Left forelimb (tissue), 1 donor: Measurements from ENCODE around the gene NAGPA.
A peak's percentile ranks its signal among the peaks of the same experiment; 100 is the strongest.
"Not testable (repeated sequence)": the region's sequence is repeated elsewhere in the genome, so short reads cannot be mapped to it uniquely, and the experiment has no call there.

ENCODE experiments used
- DNase-seq: peaks from one replicate; pipeline ENCODE4 v3.0.0-alpha.2; 2018; ENCODE audit warnings: low spot score

Gene NAGPA, protein sequence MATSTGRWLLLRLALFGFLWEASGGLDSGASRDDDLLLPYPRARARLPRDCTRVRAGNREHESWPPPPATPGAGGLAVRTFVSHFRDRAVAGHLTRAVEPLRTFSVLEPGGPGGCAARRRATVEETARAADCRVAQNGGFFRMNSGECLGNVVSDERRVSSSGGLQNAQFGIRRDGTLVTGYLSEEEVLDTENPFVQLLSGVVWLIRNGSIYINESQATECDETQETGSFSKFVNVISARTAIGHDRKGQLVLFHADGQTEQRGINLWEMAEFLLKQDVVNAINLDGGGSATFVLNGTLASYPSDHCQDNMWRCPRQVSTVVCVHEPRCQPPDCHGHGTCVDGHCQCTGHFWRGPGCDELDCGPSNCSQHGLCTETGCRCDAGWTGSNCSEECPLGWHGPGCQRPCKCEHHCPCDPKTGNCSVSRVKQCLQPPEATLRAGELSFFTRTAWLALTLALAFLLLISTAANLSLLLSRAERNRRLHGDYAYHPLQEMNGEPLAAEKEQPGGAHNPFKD

DNA sequence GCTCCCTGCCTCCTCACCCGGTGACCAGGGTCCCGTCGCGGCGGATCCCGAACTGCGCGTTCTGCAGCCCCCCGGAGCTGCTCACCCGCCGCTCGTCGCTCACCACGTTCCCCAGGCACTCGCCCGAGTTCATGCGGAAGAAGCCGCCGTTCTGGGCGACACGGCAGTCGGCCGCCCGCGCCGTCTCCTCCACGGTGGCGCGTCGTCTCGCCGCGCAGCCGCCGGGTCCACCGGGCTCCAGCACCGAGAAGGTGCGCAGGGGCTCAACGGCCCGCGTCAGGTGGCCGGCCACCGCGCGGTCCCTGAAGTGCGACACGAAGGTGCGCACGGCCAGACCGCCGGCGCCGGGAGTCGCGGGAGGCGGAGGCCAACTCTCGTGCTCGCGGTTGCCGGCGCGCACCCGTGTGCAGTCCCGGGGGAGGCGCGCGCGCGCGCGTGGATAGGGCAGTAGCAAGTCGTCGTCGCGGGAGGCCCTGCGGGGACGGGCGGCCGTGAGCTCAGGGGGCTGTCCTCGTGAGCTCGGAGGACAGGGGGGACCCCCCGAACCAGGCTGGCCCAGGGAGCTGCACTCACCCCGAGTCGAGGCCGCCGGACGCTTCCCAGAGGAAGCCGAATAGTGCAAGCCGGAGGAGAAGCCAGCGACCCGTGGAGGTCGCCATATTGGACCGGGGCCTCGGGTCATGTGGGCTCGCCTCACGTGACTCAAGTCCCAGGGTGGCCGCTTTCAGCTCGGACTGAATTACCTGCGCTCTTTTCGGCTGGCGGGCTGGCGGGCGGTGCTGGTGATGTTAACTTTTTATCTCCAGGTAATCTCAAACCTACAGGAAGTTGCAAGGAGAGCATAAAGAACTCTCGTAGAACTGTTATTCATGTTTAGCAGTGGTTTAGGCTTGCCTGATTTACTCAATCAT, at the start of gene NAGPA:
NAGPA (minus strand) TSS at position 680 of the 911 bp plus-strand sequence; CDS start at position 659, 21 bp downstream.
- DNase-seq: peak; percentile 93

DNA sequence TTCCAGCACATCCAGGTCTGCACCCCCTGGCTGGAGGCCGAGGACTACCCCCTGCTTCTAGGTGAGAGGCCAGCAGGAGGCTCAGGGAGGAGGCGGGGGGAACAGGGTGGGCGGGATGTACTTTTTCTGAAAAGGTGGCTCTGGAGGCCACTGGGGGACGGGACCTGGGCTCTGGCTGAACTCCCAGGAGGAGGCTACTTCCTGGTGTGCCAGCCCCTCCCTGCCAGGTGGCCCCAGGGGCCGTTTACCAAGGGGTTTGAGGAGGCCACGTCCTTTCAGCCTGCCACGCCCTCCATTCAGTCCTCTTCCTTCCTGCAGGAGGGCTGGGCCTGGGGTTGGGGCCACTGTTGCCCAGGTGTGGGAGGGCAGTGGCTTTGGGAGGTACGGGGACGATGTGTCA, 47.3 kb upstream of the NAGPA start:
- DNase-seq: not testable (repeated sequence)

DNA sequence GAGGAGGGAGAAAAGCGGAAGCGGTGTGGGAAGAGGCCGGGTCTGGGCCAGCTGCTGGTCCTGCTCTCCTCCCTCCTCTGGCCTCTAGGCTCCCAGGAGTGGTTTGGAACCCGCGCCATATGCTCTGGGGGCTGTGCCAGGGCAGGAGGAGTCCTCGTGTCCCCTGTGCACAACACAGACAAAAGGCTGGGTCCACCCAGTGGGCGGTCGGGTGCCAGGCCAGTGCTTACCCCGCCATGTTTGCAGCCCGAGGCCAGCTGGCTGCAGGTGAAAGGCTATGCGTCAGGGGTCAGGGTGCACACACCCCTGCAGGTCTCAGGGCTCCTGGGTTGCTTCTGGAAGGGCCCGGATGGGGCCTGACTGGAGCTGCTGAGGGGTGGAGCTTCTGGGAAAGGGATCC, 46.7 kb upstream of the NAGPA start:
- not testable (repeated sequence) for DNase-seq

DNA sequence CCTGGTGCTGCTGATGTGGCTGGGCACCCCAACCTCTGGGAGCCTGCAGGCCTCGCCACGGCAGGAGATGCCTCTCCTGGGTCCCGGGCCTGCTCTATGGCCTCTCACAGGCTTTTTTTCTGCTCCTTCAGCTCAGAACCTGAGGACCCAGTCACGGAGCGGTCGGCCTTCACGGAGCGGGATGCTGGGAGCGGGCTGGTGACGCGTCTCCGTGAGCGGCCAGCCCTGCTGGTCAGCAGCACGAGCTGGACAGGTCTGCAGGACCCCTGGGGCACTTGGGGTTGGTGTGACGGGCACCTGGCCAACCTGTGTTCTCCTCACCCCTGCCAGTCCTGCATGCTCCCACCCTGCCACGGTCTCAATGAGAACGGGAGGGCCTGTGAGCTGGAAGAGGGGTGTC, 44.9 kb upstream of the NAGPA start:
- DNase-seq: no peak

DNA sequence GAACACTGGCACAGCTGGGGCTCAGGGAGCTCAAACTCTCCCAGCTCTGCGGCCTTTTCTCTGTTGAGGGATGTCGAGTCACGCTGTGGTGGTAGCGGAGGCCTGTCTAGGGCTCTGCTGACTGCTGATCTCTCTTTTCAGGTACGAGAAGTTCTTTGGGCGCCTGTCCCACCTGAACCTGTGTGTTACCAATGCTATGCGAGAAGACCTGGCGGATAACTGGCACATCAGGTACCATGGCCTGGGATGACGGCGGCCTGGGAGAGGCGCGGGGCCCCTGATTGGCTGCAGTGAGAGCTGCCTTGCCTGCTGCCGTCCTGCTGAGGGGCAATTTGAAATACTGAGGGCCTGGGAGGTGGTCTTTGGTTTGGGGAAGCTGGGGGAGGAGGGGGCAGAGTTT, 43.6 kb upstream of the NAGPA start:
- DNase-seq: no peak

DNA sequence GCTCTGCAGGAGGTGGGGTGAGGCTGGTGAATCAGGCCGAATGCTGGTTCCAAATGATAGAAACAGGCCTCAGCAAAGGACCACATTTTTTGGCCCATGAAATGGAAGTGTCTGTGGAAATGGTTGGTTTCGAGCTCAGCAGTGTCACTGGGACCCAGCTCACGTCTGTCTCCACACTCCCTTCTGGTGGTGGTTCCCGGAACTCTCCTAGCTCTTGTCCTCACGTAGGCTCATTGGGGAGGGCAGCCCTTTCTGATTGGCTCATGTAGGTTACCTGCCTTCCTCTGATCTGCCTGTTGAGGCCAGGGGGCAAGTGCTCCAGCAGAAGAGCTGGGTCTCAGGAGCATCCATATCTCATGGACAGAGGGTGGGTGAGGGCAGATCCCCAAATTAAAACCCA, 41.9 kb upstream of the NAGPA start:
- no peak for DNase-seq

DNA sequence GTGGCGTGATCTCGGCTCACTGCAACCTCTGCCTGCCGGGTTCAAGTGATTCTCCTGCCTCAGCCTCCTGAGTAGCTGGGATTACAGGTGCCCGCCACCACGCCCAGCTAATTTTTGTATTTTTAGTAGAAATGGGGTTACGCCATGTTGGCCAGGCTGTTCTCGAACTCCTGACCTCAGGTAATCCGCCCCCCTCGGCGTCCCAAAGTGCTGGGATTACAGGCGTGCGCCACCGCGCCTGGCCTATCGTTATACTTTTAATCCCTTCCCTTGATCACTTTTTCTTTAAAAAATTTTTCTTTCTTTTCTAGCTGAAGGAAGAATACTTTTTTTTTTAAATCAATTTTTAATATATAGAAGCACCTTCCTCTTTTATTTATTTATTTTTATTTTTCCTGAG, 40.0 kb upstream of the NAGPA start:
- DNase-seq: not testable (repeated sequence)

DNA sequence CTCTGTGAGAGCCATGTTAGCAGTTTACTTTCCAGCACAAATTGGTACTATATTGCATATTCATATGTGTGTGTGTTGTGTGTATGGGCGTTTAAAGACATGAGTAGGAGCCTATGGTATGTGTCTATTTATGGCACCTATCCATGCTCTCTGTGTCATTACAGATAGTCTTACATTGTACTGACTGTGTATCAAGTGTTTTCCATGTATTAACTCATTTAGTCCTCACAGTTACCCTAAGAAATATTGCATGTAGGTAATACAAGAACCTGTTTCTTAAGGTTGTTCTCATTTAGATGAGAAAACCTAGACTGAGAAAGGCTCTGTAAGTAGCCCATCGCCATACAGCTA, 39.5 kb upstream of the NAGPA start:
- DNase-seq: no peak

DNA sequence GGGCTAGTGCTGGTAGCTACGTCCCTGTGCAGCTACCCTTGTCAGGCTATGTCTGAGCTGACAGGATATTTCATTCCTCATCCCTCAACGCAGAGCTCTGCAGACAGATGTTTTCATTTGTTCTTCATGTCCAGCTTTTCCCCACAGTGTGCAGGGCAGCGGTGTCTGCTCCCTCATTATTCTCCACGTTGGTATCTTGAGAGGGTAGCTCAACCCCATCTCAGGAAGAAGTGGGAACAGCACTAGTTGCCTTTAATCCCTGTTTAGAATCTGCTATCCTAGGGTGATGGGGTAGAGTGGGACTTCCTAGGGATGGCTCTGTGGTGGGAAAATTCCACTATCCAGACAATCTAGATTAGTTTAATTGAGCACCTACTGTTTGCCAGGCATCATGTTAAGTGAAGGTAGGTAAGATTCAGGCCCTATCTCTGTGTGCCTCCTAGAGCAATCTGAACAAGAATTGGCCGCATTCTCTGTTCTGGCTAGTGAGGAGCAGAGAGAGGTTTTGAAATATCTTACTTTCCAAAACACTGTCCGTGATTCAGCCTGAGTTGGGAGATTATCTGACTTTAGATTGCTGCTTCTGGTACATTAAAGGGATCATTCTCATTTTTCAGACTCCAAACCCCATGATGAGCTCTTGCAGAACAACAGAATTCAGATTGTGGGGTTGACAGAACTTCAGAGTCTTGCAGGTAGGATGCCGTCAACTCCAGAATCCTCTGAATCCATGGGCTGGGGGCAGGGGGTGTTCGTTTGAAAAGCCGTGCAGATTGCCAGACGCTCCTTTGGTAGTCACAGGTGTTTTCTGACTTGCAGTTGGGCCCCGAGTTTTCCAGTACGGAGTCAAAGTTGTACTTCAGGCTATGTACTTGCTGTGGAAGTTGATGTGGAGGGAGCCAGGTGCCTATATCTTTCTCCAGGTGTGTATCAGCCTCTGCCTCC, 38.9 kb upstream of the NAGPA start:
- no peak for DNase-seq

DNA sequence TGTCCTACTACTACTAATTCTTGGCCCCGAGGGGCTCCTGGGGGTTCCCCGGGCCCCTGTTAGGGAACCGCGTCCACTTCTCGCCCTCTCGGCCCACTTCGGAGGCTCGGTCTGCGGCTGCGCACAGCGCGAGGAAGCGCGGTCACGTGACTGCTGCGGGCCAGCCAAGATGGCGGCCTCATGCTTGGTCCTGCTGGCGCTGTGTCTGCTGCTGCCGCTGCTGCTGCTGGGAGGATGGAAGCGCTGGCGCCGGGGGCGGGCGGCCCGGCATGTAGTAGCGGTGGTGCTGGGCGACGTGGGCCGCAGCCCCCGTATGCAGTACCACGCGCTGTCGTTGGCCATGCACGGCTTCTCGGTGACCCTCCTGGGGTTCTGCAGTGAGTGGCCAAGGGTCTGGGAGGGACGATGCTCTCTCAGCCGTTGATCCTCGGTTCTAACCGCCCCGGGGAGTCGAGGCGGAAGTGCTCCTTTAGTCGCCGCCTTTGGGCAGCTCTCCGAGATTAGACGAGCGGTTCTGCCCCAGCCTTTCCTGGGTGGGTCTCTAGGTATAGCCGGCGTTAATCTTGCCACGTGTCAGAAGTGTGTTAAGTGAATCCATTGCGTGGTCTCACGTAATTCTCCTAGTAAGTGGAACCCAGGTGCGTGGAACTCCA, 38.1 kb upstream of the NAGPA start, which contains the start of gene ALG1:
ALG1 (plus strand) TSS at position 163 of the 653 bp plus-strand sequence; CDS start at position 170, 7 bp downstream.
- DNase-seq: peak; percentile 91

DNA sequence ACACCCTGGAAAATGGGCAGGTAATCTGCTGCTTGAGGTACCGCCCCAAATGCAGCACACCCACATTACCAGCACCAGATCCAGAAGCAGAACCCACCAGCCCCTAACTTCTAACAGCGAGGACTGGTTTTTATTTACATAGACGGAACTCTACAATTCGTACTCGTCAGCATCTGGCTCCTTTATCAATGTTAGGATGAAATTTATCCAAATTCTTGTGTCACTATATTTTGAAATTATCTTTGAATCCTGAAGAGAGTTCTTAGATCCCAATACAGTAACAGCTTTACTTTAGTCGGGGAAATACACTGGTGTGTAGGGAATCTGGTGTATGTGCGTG, 37.6 kb upstream of the NAGPA start:
- no peak for DNase-seq

DNA sequence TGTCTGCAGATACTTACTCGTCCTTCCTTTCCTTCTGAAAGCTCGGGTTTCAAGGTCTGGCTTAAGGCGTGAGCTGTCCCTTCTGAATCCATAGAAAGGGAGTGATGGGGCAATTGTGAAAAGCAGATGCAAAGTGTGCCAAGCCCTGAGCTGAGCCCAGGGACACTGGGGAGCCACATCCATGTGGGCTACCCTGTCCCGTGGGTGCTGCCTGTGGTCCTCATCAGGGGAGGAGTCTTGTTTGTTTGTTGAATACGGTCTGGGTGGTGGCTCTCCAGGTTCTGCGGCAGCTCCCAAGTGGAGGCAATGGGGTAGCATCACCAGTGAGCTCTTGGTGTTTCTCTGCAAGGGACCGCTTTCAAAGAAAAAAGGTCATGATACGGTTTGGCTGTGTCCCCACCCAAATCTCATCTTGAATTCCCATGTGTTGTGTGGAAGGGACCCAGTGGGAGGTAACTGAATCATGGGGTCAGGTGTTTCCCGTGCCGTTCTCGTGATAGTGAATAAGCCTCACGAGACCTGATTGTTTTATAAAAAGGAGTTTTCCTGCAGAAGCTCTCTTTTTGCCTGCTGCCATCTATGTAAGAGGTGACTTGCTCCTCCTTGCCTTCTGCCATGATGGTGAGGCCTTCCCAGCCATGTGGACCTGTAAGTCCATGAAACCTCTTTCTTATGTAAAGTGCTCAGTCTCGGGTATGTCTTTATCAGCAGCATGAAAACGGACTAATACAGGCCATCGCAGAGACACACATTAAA, 36.9 kb upstream of the NAGPA start:
- DNase-seq: no peak

DNA sequence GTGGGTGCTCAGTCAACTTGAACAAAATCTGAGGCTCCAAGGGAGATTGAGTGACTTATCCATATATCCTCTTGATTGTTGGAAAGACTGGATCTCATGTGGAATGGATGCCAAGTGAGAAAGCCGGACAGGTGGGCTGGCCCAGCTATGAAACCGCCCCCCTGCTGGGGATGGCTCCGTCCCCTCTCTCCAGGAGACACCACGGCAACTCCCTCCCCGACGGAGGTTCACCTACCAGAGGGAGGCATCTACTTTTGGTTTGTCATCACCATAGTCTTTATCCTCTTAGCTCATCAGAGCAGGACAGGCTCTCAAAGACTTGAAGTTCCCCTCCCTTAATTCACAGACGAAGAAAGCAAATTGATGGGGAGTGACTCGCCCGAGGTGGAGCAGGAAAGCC, 36.1 kb upstream of the NAGPA start:
- no peak for DNase-seq

DNA sequence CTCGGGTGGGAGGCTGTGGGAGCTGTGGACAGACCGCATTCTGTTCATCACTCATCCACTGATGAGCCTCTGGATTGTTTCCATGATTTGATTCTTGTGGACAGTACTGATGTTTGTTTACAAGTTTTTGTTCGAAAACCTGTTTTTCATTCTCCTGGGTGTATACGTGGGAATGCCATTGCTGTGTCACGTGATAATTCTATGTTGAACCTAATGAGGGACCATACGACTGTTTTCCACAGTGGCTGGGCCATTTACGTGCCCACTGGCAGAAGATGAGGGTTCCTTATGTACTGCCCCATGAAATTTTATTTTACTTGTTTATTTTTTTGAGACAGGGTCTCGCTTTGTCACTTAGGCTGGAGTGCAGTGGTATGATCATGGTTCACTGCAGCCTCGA, 35.3 kb upstream of the NAGPA start:
- DNase-seq: no peak

DNA sequence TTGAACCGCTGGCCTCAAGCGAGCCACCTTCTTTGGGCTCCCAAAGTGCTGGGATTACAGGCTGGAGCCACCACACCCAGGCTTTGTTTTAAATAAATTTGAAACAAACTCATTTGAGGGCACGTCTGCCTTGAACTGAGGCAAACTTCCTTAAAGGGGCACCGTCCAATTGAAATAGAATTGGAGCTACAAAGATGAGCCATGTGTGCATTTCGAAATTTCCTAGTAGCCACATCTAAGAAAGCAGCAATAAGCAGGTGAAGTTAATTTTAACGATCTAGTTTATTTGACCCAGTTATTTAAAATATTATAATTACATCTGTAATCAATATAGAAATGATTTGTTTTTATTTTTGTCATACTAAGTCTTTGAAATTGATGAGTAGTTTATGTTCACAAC, 32.8 kb upstream of the NAGPA start:
- no peak for DNase-seq

DNA sequence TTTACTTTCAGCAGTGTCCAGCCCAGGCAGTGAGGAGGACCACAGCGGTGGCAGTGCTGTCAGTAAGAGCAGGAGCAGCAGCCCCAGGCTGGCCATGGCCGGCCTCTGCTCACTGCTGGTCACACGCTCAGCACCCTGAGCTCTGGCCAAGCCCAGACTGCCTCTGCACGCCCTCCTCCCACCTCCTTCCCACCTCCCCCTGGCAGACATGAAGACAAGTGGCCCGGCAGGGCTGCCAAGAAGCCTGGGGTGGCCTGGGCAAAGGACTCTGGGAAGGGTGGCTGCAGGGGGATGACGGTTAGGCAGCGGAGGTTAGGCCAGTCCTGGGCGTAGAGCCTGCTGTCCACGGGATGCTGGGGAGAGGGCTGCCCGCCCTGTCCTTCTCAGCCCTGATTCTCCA, 32.1 kb upstream of the NAGPA start, which contains the start of gene C16orf89:
C16orf89 (minus strand) TSS at position 144 of the 400 bp plus-strand sequence; CDS start at position 96, 48 bp downstream.
- no peak for DNase-seq

DNA sequence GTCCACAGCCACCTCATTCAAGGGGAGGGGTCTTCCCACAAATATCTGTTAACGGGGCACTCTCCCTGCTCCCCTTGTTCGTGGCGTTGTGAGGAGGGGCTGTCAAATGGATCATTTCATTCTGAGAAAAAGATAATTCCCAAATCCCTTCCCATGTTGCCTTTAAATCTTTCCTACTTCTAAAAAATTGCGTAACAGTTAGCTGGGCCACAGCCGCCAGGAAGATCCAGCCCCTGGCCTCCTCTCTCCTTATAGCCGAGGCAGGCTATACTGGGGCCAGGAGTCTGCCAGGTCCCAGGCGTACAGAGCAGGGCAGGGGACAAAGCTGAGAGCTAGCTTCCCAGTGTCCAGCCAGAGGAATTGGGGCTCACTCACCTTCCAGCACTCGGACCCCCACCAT, 31.6 kb upstream of the NAGPA start:
- DNase-seq: no peak

DNA sequence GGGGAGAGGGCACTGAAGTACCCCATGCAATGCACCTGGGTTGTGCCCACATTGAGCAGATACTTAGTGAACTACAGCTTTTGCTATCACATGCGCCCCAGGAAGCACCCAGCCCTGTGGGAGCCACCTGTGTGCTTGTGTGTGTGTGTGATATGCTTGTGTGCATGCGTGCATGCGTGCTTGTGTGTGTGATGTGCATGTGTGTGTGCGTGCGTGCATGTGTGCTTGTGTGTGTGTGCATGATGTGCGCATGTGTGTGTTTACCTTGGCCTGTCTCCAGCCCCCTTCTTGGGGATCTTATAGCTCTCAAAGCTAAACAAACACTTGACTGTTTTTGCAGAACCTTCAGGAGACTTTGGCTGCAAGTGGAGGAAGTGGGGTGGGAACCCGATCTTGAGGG, 31.2 kb upstream of the NAGPA start:
- DNase-seq: no peak

DNA sequence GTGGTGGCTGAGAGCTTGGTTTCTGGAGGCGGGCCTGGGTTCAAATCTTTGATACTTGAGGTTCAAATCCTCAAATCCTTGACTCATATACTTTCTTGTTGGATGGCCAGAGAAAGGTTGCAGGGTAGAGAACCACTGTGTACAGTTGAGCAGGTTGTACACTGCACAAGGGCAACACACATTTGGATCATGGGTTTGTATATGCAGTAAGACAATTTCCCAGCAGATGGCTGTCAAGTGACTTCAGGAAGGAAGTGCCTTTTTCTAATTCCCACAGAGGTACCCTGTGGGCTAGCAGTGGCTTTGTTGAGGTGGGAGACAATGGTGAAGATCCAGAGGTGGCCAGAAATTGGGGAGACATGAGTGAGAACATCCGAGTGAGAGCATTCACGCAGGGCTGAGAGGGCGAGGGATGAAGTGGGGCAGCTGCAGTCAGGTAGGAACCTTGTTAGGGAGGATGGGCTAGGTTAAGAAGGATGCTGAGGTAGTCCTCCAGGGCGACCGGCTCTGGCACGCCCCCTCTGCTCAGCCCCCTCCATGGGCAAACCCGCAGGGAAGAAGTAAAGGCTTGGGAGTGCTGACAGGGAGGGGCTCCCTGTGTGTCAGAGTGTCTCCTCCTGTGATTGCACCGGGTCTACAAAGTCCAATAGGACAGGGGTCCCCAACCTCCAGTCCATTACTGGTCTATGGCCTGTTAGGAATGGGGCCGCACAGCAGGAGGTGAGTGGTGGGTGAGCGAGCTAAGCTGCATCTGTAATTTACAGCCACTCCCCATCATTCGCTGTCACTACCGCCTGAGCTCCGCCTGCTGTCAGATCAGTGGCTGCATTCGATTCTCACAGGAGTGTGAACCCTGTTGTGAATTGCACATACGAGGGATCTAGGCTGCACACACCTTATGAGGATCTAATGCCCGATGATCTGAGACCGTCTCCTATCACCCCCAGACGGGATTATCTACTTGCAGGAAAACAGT, 29.3 kb upstream of the NAGPA start:
- DNase-seq: no peak
